Muscle layer of colon (tissue), 2 donors: Measurements from ENCODE around the gene PHC2.

Experiments used
- H3K27ac ChIP-seq: one replicate; pipeline ENCODE4 v1.7.0; 2013; ENCODE audit warnings: low read depth, mild to moderate bottlenecking, low read length, moderate library complexity
- H3K27me3 ChIP-seq, 2 donors: one replicate each; pipeline ENCODE4 v1.7.0; 2013; ENCODE audit warnings: low read length in 2 of 2, mild to moderate bottlenecking in 2 of 2; ENCODE audit not compliant: insufficient read depth in 2 of 2, control insufficient read depth in 1 of 2
- H3K36me3 ChIP-seq: one replicate; pipeline ENCODE4 v1.7.0; 2013; ENCODE audit warnings: mild to moderate bottlenecking, low read length; ENCODE audit not compliant: insufficient read depth
- H3K4me1 ChIP-seq: one replicate; pipeline ENCODE4 v1.7.0; 2013; ENCODE audit warnings: mild to moderate bottlenecking, low read length; ENCODE audit not compliant: insufficient read depth
- H3K4me3 ChIP-seq, 2 donors: one replicate each; pipeline ENCODE4 v1.7.0; 2013; ENCODE audit warnings: low read length in 2 of 2, low read depth in 1 of 2, mild to moderate bottlenecking in 1 of 2, moderate library complexity in 1 of 2
- H3K9ac ChIP-seq: one replicate; pipeline ENCODE4 v1.7.0; 2013; ENCODE audit warnings: low read length
- H3K9me3 ChIP-seq: one replicate; pipeline ENCODE4 v1.7.0; 2013; ENCODE audit warnings: mild to moderate bottlenecking, low read length
- donor health status: abdominal sarcoma.
- donor health status: Adenocarcinoma of cecum.

PHC2 gene

GRCh38 chr1:33351281-33351660 lies 79.6 kb downstream of the PHC2 start:
- H3K4me3 ChIP-seq, result no peak overlapping the region
- no peak overlapping the region for H3K9ac ChIP-seq
- no peaks in the 10 kb centered on the region for H3K36me3 ChIP-seq
- no peaks in the 10 kb centered on the region for H3K9me3 ChIP-seq
- no peak overlapping the region for H3K27ac ChIP-seq
- H3K27me3 ChIP-seq, result no peaks in the 10 kb centered on the region
- H3K4me1 ChIP-seq, result peaks cover 24% of the 10 kb centered on the region

GRCh38 chr1:33350611-33351280 lies 80.1 kb downstream of the PHC2 start:
- Histone ChIP-seq H3K27me3 (no peaks in the 10 kb centered on the region), H3K9ac (peak overlapping the region; percentile 63), H3K9me3 (no peaks in the 10 kb centered on the region), H3K4me1 (peaks cover 29% of the 10 kb centered on the region), H3K36me3 (no peaks in the 10 kb centered on the region), H3K4me3 (peak overlapping the region; percentile 48 to 86), H3K27ac (peak overlapping the region; percentile 76)

- peak overlapping the region; percentile 76 for H3K27ac ChIP-seq
- H3K9ac ChIP-seq, result peak overlapping the region; percentile 63
- H3K4me1 ChIP-seq, result peaks cover 37% of the 10 kb centered on the region
- peak overlapping the region; percentile 48 to 86 for H3K4me3 ChIP-seq
- H3K36me3 ChIP-seq, result no peaks in the 10 kb centered on the region
- H3K27me3 ChIP-seq, result no peaks in the 10 kb centered on the region
- H3K9me3 ChIP-seq, result no peaks in the 10 kb centered on the region
These were observed 80.9 kb downstream of the PHC2 start for GRCh38 chr1:33349778-33350610.

GRCh38 chr1:33349081-33349759 lies 81.7 kb downstream of the PHC2 start:
- H3K4me3 ChIP-seq, result peak overlapping the region; percentile 22 to 84

GRCh38 chr1:33348676-33349080 lies 82.2 kb downstream of the PHC2 start:
- H3K4me3 ChIP-seq, result peak overlapping the region; percentile 22 to 84
- peak overlapping the region; percentile 64 for H3K27ac ChIP-seq
- H3K9me3 ChIP-seq, result no peaks in the 10 kb centered on the region
- peaks cover 50% of the 10 kb centered on the region for H3K4me1 ChIP-seq
- H3K27me3 ChIP-seq, result no peaks in the 10 kb centered on the region
- no peaks in the 10 kb centered on the region for H3K36me3 ChIP-seq
- H3K9ac ChIP-seq, result peak overlapping the region; percentile 91

More at GRCh38 chr1:33349081-33349759, 81.7 kb downstream of the PHC2 start:
- Histone ChIP-seq H3K9me3 (no peaks in the 10 kb centered on the region), H3K27ac (peak overlapping the region; percentile 64), H3K36me3 (no peaks in the 10 kb centered on the region), H3K9ac (peak overlapping the region; percentile 91), H3K27me3 (no peaks in the 10 kb centered on the region), H3K4me1 (peaks cover 44% of the 10 kb centered on the region)

- Histone ChIP-seq H3K9me3 (no peaks in the 10 kb centered on the region), H3K9ac (peak overlapping the region; percentile 91), H3K36me3 (no peaks in the 10 kb centered on the region), H3K27me3 (no peaks in the 10 kb centered on the region), H3K27ac (peak overlapping the region; percentile 64), H3K4me1 (peaks cover 53% of the 10 kb centered on the region), H3K4me3 (peak overlapping the region; percentile 22 to 84)
These were observed 82.7 kb downstream of the PHC2 start for GRCh38 chr1:33348194-33348593.

- H3K27ac ChIP-seq, result peak overlapping the region; percentile 64
- H3K4me3 ChIP-seq, result peak overlapping the region; percentile 39 to 84
- peaks cover 58% of the 10 kb centered on the region for H3K4me1 ChIP-seq
- peak overlapping the region; percentile 91 for H3K9ac ChIP-seq
- no peaks in the 10 kb centered on the region for H3K36me3 ChIP-seq
- H3K27me3 ChIP-seq, result no peaks in the 10 kb centered on the region
- no peaks in the 10 kb centered on the region for H3K9me3 ChIP-seq
These were observed 83.3 kb downstream of the PHC2 start for GRCh38 chr1:33347650-33347992.

GRCh38 chr1:33346927-33347649 lies 83.8 kb downstream of the PHC2 start:
- peak overlapping the region; percentile 91 for H3K9ac ChIP-seq
- peaks cover 63% of the 10 kb centered on the region for H3K4me1 ChIP-seq
- no peaks in the 10 kb centered on the region for H3K27me3 ChIP-seq
- H3K9me3 ChIP-seq, result no peaks in the 10 kb centered on the region
- peak overlapping the region; percentile 64 for H3K27ac ChIP-seq
- H3K4me3 ChIP-seq, result peak overlapping the region; percentile 39 to 84
- no peaks in the 10 kb centered on the region for H3K36me3 ChIP-seq

- H3K36me3 ChIP-seq, result no peaks in the 10 kb centered on the region
- H3K9me3 ChIP-seq, result no peaks in the 10 kb centered on the region
- H3K4me3 ChIP-seq, result peak overlapping the region in 1 of 2 donors; percentile 84
- H3K27me3 ChIP-seq, result no peaks in the 10 kb centered on the region
- peak overlapping the region; percentile 53 for H3K27ac ChIP-seq
- peak overlapping the region; percentile 91 for H3K9ac ChIP-seq
- H3K4me1 ChIP-seq, result peaks cover 69% of the 10 kb centered on the region
These were observed 84.4 kb downstream of the PHC2 start for GRCh38 chr1:33346533-33346926.

GRCh38 chr1:33344896-33345560 lies 85.9 kb downstream of the PHC2 start:
- peak overlapping the region; percentile 4 for H3K27ac ChIP-seq

More at GRCh38 chr1:33344896-33345560, 85.9 kb downstream of the PHC2 start:
- Histone ChIP-seq H3K9ac (no peak overlapping the region), H3K36me3 (no peaks in the 10 kb centered on the region), H3K9me3 (no peaks in the 10 kb centered on the region), H3K27me3 (no peaks in the 10 kb centered on the region), H3K4me3 (no peak overlapping the region), H3K4me1 (peaks cover 84% of the 10 kb centered on the region)
